Choroid plexus epithelial cell (primary cell): Measurements from ENCODE around the gene TCF7L2.

Experiments
- DNase-seq: peaks from one replicate; pipeline ENCODE4 v3.0.0-alpha.2; 2010; ENCODE audit warnings: low read depth
- H3K4me3 ChIP-seq: 2 replicates; pipeline ENCODE4 v1.5.1; 2011; ENCODE audit warnings: low read depth, mild to moderate bottlenecking, control low read depth, low read length, moderate library complexity
- CTCF ChIP-seq: conservative IDR thresholded peaks from 2 replicates; pipeline ENCODE4 v1.5.1; 2011; ENCODE audit warnings: low read depth, mild to moderate bottlenecking, control low read depth, inconsistent platforms, low read length, moderate library complexity

Gene TCF7L2

GRCh38 chr10:112964482-112964881 lies 14.4 kb downstream of the TCF7L2 start:
- TF ChIP-seq CTCF = no peak
- H3K4me3 ChIP-seq = no peak overlapping the region
- DNase-seq = no peak

GRCh38 chr10:112966194-112966855 lies 16.3 kb downstream of the TCF7L2 start:
- H3K4me3 ChIP-seq = no peak overlapping the region
- no peak for TF ChIP-seq CTCF
- DNase-seq = no peak

GRCh38 chr10:112967200-112967599 lies 17.2 kb downstream of the TCF7L2 start:
- no peak for DNase-seq
- no peak for TF ChIP-seq CTCF
- H3K4me3 ChIP-seq = no peak overlapping the region

GRCh38 chr10:112969131-112969530 lies 19.1 kb downstream of the TCF7L2 start:
- no peak for DNase-seq
- no peak for TF ChIP-seq CTCF
- no peak overlapping the region for H3K4me3 ChIP-seq

- no peak overlapping the region for H3K4me3 ChIP-seq
- DNase-seq = no peak
- no peak for TF ChIP-seq CTCF
Observed at GRCh38 chr10:112969542-112969941, 19.5 kb downstream of the TCF7L2 start.

GRCh38 chr10:112970021-112970420 lies 20.0 kb downstream of the TCF7L2 start:
- H3K4me3 ChIP-seq = no peak overlapping the region
- no peak for TF ChIP-seq CTCF
- no peak for DNase-seq

- no peak overlapping the region for H3K4me3 ChIP-seq
- DNase-seq = no peak
- no peak for TF ChIP-seq CTCF
Observed at GRCh38 chr10:112972606-112973005, 22.6 kb downstream of the TCF7L2 start.
